NCI-H345 treated with DMSO at 0.1 percent for 48 hours (cell line): ENCODE data around the gene BAX.
A peak's percentile ranks its signal among the peaks of the same experiment; 100 is the strongest.

Experiments
- DNase-seq: peaks from one replicate; lab custom pipeline; 2025; ENCODE audit not compliant: unreplicated experiment; lab: John Stamatoyannopoulos, UW

BAX gene

DNA sequence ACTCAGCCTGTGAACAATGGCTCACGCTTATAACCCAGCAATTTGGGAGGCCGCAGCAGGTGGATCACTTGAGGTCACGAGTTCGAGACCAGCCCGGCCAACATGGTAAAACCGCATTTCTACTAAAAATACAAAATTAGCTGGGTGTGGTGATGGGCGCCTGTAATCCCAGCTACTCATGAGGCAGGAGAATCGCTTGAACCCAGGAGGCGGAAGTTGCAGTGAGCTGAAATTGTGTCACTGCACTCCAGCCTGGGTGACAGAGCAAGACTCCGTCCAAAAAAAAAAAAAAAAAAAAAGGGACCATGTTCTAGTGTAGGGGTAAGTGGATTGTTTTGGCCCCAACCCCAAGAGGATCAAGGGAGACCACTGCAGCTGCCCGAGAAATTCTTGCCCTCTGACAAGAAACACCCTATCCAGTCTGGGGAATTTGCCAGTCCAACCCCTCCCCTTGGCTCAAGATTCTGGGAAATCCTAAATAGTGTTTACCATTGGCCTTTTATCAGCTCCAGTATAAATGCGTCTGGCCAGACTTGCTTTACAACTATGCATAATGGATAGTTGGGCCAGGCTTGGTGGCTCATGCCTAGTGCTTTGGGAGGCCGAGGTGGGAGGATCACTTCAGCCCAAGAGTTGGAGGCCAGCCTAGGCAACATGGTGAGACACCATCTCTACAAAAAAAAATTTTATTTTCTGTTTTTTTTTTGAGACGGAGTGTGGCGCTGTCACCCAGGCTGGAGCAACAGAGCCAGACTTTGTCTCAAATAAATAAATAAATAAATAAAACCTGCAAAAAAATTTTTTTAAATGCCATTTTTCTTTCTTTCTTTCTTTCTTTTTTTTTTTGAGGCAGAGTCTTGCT is 26.3 kb upstream of the BAX start:
- DNase-seq: no peak

DNA sequence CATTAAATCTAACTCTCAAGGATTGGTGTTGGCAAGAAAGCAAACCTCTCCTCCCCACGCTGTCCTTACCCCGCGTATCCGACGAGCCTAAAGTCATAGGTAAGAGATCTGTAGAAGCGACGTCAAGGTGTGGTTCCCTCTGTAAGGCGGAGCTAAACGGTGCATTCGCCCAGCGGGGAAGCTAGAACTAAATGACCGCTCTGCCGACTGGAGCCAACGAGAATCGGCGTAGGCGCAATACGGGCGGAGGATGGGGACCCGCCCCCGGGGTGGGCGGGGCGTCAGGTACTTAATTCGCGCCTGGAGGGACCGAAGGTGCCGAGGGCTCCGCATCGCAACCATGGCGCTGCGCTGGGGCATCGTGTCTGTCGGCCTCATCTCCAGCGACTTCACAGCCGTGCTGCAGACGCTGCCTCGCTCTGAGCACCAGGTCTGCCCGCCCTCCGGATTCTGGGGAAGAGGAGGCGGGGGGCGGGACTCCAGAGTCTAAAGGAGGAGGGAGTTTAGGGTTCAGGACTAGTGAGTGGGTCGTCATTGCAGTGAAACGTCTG is 21.2 kb upstream of the BAX start, which contains the start of gene DHDH:
Gene DHDH (plus strand): TSS at position 318 of the 551 bp plus-strand sequence. CDS start 23 bp downstream, at position 341.
- peak; percentile 69 for DNase-seq

DNA sequence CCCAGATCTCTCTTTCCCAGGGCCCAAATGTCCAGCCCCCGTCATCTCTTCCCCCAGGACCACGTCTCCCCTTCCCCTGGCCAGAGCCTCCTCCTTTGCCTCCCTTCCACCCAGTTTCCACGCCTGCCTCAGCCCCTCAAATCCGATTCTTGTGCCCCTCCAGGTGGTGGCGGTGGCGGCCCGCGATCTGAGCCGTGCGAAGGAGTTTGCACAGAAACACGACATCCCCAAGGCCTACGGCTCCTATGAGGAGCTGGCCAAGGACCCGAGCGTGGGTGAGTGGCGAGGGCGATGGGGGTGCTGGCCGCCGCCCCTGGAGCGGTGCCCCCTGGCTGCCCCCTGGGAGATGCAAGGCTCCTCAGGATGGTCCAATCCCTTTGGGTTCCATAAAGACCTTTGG is 19.8 kb upstream of the BAX start:
- no peak for DNase-seq

DNA sequence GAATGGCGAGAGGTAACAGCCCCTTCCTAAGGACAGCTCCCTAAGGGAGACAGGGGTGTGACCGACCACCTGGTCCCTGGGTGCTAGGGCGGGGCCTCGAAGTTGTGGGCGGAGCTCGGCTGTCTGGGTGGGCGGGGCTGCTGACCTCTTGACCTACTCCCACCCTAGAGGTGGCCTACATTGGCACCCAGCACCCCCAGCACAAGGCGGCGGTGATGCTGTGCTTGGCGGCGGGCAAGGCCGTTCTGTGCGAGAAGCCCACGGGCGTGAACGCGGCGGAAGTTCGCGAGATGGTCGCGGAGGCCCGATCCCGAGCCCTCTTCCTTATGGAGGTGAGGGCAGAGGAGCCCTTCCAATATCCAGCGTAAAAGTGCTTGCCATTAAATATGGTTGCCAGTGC is 18.8 kb upstream of the BAX start:
- no peak for DNase-seq

DNA sequence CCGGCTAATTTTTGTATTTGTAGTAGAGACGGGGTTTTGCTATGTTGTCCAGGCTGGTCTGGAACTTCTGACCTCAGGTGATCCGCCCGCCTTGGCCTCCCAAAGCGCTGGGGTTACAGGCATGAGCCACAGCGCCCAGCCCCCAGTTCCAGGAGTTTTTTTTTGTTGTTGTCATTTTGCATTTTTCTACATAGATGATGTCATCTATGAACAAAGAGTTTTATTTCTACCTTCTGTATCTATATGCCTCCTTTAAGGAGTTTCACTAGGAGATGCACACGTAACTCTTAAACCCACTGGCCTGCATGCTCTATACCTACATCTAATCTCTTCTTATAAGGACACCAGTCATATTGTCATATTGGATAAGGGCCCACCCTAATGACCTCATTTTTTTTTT is 16.4 kb upstream of the BAX start:
- no peak for DNase-seq

DNA sequence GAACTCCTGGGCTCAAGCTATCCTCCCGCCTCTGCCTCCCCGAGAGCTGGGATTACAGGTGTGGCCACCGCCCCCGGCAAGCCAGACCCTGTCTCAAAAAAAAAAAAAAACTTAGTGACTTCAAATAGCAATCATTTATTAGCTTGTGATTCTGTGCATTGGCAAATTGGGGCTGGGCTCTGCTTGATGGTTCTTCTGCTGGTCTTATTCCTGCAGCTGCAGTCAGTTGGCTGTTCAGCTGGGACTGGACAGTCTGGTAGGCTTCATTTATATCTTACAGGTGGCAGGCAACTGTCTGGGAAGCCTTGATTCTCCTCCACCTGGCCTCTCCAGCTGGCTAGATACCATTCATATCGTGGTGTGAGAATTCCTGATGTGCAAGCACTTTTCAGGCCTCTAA is 13.8 kb upstream of the BAX start:
- no peak for DNase-seq

DNA sequence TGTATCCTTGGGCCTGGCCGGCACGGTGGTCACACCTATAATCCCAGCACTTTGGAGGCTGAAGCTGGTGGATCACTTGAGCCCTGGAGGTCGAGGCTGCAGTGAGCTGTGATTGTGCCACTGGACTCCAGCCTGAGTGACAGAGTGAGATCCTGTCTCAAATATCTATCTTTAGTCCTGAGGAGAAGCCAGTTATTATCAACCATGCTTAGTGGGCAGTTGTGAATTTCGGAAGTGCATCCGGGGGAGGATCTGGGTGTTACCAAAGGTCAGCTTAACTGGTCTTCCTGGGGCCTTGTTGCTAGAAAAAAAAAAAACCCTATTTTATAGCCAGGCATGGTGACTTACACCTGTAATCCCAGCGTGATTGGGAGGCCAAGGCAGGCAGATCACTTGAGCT is 11.6 kb upstream of the BAX start:
- no peak for DNase-seq

DNA sequence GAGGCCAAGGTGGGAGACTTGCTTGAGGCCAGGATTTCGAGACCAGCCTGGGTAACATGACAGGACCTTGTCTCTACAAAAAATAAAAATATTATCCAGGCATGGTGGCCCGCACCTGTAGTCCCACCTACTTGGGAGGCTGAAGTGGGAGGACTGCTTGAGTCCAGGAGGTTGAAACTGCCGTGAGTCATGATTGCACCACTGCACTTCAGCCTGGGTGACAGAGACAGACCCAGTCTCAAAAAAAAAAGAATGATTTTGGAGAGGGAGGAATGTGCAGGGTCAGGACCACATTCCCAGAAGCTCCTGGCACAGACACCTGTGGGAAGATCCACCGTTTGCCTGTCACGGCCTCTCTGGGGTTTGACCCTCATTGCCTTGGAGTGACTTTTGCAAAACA is 9.3 kb upstream of the BAX start:
- no peak for DNase-seq

DNA sequence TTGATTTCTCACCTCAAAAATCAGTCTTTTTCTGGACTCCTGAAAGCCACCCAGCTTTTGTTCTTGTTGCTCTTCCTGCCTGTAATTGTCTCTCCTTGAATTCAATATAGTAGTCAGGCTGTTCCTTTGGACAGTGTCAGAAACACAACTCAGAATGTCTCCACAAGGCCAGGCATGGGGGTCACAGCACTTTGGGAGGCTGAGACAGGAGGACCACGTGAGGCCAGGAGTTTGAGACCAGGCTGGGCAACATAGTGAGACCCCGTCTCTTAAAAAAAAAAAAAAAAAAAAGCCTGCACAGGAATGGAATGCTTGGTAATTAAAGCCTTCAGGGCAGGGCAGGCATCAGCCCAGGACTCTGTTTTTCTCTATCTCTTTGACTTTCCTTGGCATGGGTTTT is 8.9 kb upstream of the BAX start:
- DNase-seq: no peak

DNA sequence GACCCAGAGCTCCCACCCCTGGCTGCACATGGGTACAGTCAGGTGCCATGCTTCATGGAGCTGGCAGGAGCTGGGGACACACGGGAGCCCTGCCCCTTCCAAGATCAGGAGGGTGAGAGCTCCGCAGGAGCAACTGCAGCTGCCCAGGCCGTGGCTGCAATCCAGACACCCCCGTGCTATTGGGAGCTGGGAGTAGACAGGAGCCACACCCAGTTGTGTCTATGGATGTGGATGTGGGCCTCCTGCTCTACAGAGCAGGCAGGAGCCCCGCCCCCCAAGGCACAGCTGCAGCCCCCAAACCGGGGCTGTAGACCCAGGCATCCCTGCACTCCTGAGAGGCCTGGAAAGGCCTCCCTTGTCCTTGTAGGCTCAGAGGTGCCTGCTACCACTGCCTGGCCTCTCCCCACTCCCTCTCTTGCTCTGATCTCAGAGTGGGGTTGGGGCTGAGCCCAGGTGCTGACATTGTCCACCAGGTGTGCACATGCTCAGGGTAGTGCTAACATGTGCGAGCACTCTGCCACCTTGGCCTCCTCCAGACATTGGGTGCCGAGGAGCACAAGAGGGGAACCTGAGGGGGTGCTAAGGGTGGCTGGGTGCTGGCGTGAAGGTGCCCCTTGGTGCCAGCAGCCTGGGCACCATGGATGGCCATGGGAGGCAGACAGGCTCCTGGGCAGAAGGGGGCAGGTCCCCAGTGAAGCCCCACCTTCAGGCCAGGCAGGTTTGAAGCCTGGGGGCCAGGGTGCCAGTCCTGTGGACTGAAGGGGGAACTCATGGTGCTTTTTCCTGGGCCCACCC is 8.0 kb upstream of the BAX start:
- DNase-seq: no peak

DNA sequence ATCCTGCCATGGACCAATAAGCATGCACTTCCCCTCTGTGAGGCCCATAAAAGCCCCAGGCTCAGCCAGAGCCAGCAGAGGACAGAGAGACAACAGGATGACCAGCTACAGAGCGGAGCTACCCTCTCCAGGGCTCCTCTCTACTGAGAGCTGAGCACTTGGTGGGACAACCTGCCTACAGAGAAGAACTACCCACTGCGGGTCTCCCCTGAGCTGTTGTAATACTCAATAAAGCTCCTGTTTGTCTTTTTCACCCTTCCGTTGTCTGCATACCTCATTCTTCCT is 7.5 kb upstream of the BAX start:
- no peak for DNase-seq

DNA sequence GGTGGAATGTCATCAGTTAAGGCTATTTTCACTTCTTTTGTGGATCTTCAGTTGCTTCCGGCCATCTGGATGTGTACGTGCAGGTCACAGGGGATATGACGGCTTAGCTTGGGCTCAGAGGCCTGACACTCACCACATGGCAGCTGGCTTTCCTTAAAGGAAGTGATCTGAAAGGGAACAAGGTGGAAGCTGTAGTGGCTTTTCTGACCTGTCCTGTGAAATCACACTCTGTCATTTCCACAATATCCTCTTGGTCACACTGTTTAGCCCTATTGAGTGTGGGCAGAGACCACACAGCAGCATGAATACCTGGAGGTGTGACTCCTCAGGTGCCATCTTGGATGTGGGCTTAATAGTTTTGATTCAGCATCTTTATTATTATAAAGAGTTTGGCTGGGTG is 4.5 kb upstream of the BAX start:
- no peak for DNase-seq

DNA sequence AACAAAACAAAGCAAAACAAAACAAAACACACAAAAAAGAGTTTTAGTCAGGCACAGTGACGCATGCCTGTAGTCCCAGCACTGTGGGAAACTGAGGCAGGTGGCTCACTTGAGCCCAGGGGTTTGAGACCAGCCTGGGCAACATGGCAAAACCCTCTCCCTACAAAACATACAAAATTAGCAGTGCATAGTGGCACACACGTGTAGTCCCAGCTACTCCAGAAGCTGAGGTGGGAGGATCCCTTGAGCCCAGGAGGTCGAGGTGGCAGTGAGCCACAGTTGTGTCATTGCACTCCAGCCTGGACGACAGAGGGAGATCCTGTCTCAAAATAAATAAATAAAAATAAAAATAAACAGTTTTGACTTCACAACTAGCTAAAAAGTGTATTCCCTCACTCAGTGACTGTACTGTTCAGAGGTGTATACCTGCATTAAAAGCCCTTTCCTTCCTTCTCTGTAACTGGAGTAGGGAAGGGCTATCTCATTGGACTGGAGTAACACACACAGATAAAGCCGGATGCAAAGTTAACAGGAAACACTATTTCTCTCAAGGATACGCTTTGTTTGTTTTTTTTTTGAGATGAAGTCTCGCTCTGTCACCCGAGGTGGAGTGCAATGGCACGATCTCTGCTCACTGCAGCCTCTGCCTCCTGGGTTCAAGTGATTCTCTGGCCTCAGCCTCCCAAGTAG is 3.7 kb upstream of the BAX start:
- no peak for DNase-seq

DNA sequence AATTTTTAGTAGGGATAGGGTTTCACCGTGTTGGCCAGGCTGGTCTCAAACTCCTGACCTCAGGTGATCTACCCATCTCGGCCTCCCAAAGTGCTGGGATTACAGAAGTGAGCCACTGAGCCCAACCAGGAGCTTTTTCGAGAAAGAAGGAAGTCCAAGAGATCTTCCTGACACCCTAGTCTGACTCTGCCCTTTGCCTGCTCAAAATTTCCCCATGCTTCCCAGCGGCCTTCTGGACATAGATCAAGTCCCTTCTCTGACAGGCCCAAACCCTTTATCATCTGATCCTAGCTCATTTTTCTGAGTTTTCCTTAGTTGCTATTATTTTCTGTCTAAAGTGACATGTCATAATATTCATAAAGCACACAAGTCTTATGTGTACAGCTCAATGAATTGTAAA is 1.5 kb upstream of the BAX start:
- DNase-seq: no peak

DNA sequence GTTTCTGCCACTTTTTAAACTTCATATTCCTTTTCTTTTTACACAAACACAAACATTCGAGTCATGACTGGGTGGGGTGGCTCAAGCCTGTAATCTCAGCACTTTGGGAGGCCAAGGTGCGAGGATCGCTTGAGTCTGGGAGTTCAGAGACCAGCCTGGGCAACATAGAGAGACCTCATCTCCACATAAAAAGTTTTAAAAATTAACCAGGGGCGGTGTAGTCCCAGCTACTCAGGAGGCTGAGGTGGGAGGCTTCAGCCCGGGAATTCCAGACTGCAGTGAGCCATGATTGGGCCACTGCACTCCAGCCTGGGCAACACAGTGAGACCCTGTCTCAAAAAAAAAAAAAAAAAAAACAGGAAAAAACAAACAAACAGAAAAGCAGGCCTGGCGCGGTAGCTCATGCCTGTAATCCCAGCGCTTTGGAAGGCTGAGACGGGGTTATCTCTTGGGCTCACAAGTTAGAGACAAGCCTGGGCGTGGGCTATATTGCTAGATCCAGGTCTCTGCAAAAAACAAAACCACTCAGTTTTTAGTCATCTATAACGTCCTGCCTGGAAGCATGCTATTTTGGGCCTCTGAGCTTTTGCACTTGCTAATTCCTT is 583 bp upstream of the BAX start:
- no peak for DNase-seq

DNA sequence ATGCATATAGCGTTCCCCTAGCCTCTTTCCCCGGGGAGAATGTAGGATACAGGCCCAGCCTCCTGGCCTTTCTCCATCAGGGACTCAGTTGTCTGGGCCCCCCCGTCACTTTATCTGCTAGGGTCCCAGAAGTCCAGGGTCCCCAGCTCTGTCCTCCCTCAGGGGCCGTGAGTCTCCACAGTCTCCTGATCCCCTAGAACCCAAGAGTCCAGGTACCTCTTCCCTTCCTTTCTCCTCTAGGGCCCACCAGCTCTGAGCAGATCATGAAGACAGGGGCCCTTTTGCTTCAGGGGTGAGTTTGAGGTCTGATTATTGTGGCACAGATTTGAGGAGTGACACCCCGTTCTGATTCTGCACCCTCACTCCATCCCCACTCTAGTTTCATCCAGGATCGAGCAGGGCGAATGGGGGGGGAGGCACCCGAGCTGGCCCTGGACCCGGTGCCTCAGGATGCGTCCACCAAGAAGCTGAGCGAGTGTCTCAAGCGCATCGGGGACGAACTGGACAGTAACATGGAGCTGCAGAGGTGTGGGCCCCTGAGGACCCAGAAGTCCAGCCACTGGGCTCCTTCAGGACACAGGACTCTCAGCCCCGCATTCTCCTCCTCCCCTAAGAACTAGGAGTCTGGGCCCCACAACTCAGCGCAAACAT is 758 bp downstream of the BAX start:
- no peak for DNase-seq

DNA sequence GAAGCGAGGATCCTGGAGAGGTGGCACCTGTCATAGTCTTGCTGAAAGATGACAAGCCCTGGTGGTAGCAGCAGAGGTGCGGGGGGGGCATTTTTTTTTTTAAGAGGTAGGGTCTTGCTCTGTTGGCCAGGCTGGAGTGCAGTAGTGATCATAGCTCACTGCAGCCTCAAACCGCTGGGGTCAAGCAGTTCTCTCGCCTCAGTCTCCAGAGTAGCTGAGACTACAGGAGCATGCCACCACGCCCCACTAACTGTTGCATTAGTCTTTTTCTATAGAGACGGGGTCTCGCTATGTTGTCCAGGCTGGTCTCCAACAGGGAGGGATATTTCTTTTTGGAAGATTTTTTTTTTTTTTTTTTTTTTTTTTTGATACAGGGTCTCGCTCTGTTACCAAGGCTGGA is 3.3 kb downstream of the BAX start:
- DNase-seq: no peak

DNA sequence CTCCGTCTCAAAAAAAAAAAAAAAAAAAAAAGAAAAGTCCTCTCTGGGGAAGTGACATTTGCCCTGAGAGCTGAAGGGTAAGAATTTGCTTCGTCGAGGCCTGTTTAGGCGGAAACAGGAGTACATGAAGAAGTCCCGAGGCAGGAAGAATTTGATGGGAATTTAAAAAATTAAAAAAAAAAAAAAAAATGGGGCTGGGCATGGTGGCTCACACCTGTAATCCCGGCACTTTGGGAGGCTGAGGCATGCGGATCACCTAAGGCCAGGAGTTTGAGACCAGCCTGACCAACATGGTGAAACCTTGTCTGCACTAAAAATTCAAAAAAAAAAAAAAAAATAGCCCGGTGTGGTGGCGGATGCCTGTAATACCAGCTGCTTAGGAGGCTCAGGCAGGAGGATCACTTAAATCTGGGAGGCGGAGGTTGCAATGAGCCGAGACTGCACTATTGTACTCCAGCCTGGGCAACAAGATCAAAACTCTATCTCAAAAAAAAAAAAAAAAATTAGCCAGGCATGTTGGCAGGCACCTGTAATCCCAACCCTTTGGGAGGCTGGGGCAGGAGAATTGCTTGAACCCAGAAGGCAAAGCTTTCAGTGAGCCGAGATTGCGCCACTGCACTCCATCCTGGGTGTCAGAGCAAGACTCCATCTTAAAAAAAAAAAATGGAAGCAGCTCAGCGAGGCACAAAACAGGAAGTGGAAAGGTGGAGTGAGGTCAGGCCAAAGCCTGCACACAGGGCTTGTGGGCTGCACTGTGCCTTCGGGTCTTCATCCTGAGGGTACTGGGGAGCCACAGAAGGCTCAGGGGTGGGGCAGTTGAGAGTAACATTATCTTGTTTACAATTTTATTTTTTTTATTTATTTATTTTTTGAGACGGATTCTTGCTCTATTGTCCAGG is 4.9 kb downstream of the BAX start:
- DNase-seq: no peak

DNA sequence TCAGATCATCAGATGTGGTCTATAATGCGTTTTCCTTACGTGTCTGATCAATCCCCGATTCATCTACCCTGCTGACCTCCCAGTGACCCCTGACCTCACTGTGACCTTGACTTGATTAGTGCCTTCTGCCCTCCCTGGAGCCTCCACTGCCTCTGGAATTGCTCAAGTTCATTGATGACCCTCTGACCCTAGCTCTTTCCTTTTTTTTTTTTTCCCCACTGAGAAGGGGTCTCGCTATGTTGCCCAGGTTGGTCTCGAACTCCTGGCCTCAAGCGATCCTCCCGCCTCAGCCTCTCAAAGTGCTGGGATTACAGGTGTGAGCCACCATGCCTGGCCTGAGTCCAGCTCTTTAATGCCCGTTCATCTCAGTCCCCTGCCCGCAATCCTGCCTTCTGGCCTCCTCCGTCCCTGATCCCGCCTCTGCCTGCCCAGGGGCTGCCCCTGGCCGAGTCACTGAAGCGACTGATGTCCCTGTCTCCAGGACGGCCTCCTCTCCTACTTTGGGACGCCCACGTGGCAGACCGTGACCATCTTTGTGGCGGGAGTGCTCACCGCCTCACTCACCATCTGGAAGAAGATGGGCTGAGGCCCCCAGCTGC is 6.5 kb downstream of the BAX start:
- no peak for DNase-seq
